Peyer's patch (tissue), 4 donors: ENCODE measurements around the gene SIL1. TPM values are rescaled to one million over a fixed set of nuclear protein-coding genes. Genes with fewer than 3 reads are reported as not detected.

Source experiments
- DNase-seq, 3 donors: peaks; one replicate each; pipeline ENCODE4 v3.0.0-alpha.2; 2017 to 2019
- H3K27ac ChIP-seq, 4 donors: fragments of 200-600 bp; sonication (generic); one replicate each; pipeline ENCODE4 v1.5.1; 2016 to 2019
- H3K27me3 ChIP-seq, 2 donors: fragments of 200-600 bp; sonication (generic); one replicate each; pipeline ENCODE4 v1.5.1; 2019
- H3K36me3 ChIP-seq, 3 donors: fragments of 200-600 bp; sonication (generic); one replicate each; pipeline ENCODE4 v1.5.1; 2016 to 2019
- H3K4me1 ChIP-seq, 4 donors: fragments of 200-600 bp; sonication (generic); one replicate each; pipeline ENCODE4 v1.5.1; 2016 to 2019
- H3K4me3 ChIP-seq, 4 donors: fragments of 200-600 bp; sonication (generic); 1 replicate in 3 of 4; 2 replicates in 1 of 4; pipeline ENCODE4 v1.5.1; 2016 to 2019; ENCODE audit warnings: mild to moderate bottlenecking in 1 of 4
- H3K9me3 ChIP-seq, 4 donors: fragments of 200-600 bp; sonication (generic); one replicate each; pipeline ENCODE4 v1.5.1; 2016 to 2019; ENCODE audit warnings: mild to moderate bottlenecking in 1 of 4
- POLR2A ChIP-seq, 2 donors: fragments of 450-650 bp; IDR thresholded peaks; one replicate each; pipeline ENCODE4 v1.5.1; 2017; ENCODE audit warnings: antibody characterized with exemption in 2 of 2, mild to moderate bottlenecking in 2 of 2, moderate library complexity in 2 of 2
- total RNA-seq, 4 donors: library from RNA; depleted of rRNA; stranded (reverse); fragments of >200 nt; gene quantifications; one replicate each; pipeline ENCODE4 v1.1.0, GENCODE V29; 2016
- TF ChIP-seq, protein P1 (sequence below), 6 experiments: fragments of 450-650 bp in 4 of 6; fragments of 200-600 bp in 2 of 6; sonication (generic) in 1 of 6; IDR thresholded peaks; one replicate each; pipeline ENCODE4 v1.5.1; 2017 to 2019; ENCODE audit warnings: antibody characterized with exemption in 6 of 6, mild to moderate bottlenecking in 3 of 6, moderate library complexity in 1 of 6

SIL1 gene
- total RNA-seq, 4 donors from 2014 or later = 23.6 to 84.2 (median 39.2) TPM

GRCh38 chr5:139150367-139150999 is 47.7 kb downstream of the SIL1 start:
- Histone ChIP-seq H3K36me3 (no peaks in the 10 kb centered on the region), H3K27me3 (no peaks in the 10 kb centered on the region), H3K4me3 (no peak overlapping the region), H3K4me1 (peaks cover 0 to 14% (median 0%) of the 10 kb centered on the region in 4 donors), H3K27ac (no peak overlapping the region), H3K9me3 (no peaks in the 10 kb centered on the region)
- TF ChIP-seq POLR2A (IDR thresholded peaks at IDR 0.05) = no peak
- TF ChIP-seq, protein P1, sequence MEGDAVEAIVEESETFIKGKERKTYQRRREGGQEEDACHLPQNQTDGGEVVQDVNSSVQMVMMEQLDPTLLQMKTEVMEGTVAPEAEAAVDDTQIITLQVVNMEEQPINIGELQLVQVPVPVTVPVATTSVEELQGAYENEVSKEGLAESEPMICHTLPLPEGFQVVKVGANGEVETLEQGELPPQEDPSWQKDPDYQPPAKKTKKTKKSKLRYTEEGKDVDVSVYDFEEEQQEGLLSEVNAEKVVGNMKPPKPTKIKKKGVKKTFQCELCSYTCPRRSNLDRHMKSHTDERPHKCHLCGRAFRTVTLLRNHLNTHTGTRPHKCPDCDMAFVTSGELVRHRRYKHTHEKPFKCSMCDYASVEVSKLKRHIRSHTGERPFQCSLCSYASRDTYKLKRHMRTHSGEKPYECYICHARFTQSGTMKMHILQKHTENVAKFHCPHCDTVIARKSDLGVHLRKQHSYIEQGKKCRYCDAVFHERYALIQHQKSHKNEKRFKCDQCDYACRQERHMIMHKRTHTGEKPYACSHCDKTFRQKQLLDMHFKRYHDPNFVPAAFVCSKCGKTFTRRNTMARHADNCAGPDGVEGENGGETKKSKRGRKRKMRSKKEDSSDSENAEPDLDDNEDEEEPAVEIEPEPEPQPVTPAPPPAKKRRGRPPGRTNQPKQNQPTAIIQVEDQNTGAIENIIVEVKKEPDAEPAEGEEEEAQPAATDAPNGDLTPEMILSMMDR (IDR thresholded peaks at IDR 0.05) = no peak
- DNase-seq = no peak

GRCh38 chr5:139149477-139150199 is 48.5 kb downstream of the SIL1 start:
- no peaks in the 10 kb centered on the region for H3K36me3 ChIP-seq
- TF ChIP-seq, protein P1 (IDR thresholded peaks at IDR 0.05) = no peak
- H3K4me3 ChIP-seq = no peak overlapping the region
- H3K27me3 ChIP-seq = no peaks in the 10 kb centered on the region
- H3K4me1 ChIP-seq = peaks cover 0 to 14% (median 0%) of the 10 kb centered on the region in 4 donors
- DNase-seq = no peak
- no peak overlapping the region for H3K27ac ChIP-seq
- H3K9me3 ChIP-seq = no peaks in the 10 kb centered on the region

DNA sequence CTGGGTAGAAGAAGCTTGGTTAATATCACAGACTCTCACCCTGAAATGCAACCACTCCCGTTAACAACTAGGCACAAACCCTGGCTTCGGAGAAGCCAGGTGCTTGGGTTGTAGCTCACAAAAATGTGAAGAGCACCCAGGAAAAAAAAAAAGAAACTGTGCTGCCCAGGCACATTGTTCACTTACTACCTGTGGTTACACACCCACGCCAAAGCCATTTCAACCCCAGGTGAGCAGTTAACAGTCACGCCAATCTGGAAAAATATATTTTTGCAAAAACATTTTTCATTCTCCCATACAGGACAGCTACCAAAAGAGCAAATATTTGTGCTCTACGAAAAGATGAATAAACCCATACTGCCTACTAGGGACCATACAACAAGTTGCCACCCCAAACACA is 49.2 kb downstream of the SIL1 start:
- Histone ChIP-seq H3K36me3 (no peaks in the 10 kb centered on the region), H3K27ac (no peak overlapping the region), H3K4me3 (no peak overlapping the region), H3K27me3 (no peaks in the 10 kb centered on the region), H3K9me3 (no peaks in the 10 kb centered on the region), H3K4me1 (peaks cover 0 to 14% (median 0%) of the 10 kb centered on the region in 4 donors)
- no peak for TF ChIP-seq POLR2A (IDR thresholded peaks at IDR 0.05)
- TF ChIP-seq, protein P1 (IDR thresholded peaks at IDR 0.05) = no peak
- no peak for DNase-seq

GRCh38 chr5:139148306-139148705 is 49.9 kb downstream of the SIL1 start:
- no peak overlapping the region for H3K4me3 ChIP-seq
- H3K27ac ChIP-seq = no peak overlapping the region
- TF ChIP-seq, protein P1 (IDR thresholded peaks at IDR 0.05) = no peak
- no peak for TF ChIP-seq POLR2A (IDR thresholded peaks at IDR 0.05)
- no peaks in the 10 kb centered on the region for H3K27me3 ChIP-seq
- H3K9me3 ChIP-seq = no peaks in the 10 kb centered on the region
- DNase-seq = no peak
- no peaks in the 10 kb centered on the region for H3K36me3 ChIP-seq
- peaks cover 0 to 14% (median 0%) of the 10 kb centered on the region in 4 donors for H3K4me1 ChIP-seq

DNA sequence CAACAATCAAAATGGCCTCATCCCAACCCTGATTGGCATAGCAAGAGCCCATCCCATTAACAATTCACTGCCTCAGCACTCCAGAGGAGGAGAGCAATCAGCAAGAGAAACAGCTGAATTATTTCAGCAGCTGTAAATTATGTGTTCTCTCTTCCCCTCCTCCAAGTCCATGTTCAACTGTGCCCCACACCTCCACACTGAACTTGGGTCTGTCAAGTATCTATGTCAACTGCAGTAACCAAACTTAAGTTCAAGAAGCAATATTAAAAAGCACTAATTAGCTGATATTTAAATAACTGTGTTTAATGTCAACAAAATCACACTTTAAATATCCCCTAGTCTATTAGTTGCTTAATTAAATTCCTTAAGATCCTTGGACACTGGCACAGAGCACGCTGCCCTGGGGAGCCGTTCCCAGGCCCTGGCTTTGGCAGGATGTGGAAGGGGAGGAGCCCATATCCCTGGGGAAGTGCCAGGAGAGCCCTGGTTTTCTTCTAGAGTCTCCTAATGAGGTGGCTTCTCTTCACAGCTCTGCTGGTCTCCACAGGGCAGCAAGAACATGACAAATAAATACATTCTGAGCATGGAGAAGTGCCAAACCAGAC is 50.6 kb downstream of the SIL1 start:
- H3K27me3 ChIP-seq = no peaks in the 10 kb centered on the region
- H3K4me3 ChIP-seq = no peak overlapping the region
- H3K4me1 ChIP-seq = peaks cover 0 to 14% (median 0%) of the 10 kb centered on the region in 4 donors
- no peaks in the 10 kb centered on the region for H3K36me3 ChIP-seq
- TF ChIP-seq POLR2A (IDR thresholded peaks at IDR 0.05) = no peak
- TF ChIP-seq, protein P1 (IDR thresholded peaks at IDR 0.05) = no peak
- no peaks in the 10 kb centered on the region for H3K9me3 ChIP-seq
- no peak for DNase-seq
- no peak overlapping the region for H3K27ac ChIP-seq
